GM23338 (cell line): ENCODE data around the gene GNAO1. TPM values are rescaled to one million over a fixed set of nuclear protein-coding genes. Genes with fewer than 3 reads are reported as not detected.

Experiments
- ATAC-seq: fragments of 200-7000 bp; cut with Tn5 transposase; 3 replicates; pipeline ENCODE4 v1.9.1; 2020
- DNase-seq: peaks from one replicate; pipeline ENCODE4 v3.0.0-alpha.2; 2015; ENCODE audit warnings: low spot score
- H2AFZ ChIP-seq: fragments of 200-600 bp; sonication (generic); 2 replicates; pipeline ENCODE4 v1.8.0; 2016; ENCODE audit warnings: antibody characterized with exemption, mild to moderate bottlenecking, moderate library complexity
- H3F3A ChIP-seq: fragments of 200-600 bp; sonication (generic); replicated peaks from 2 replicates; pipeline ENCODE4 v1.8.0; 2017; ENCODE audit warnings: antibody characterized with exemption, mixed run types, low read depth
- H3K27ac ChIP-seq: fragments of 200-600 bp; sonication (generic); 2 replicates; pipeline ENCODE4 v1.6.1; 2016; ENCODE audit warnings: low read depth
- H3K27me3 ChIP-seq: fragments of 200-600 bp; sonication (generic); 2 replicates; pipeline ENCODE4 v1.8.0; 2016; ENCODE audit warnings: mild to moderate bottlenecking, mixed run types, moderate library complexity; ENCODE audit not compliant: insufficient read depth
- H3K36me3 ChIP-seq: fragments of 200-600 bp; sonication (generic); 2 replicates; pipeline ENCODE4 v1.8.0; 2016; ENCODE audit warnings: mild to moderate bottlenecking; ENCODE audit not compliant: insufficient read depth
- H3K4me1 ChIP-seq: fragments of 200-600 bp; sonication (generic); 2 replicates; pipeline ENCODE4 v1.8.0; 2016; ENCODE audit warnings: mild to moderate bottlenecking, moderate library complexity; ENCODE audit not compliant: insufficient read depth
- H3K4me2 ChIP-seq: fragments of 200-600 bp; sonication (generic); 2 replicates; pipeline ENCODE4 v1.7.1; 2017; ENCODE audit warnings: mixed run types
- H3K4me3 ChIP-seq: fragments of 200-600 bp; sonication (generic); 2 replicates; pipeline ENCODE4 v1.6.1; 2016; ENCODE audit warnings: mixed run types
- H3K79me2 ChIP-seq: fragments of 200-600 bp; sonication (generic); replicated peaks from 2 replicates; pipeline ENCODE4 v1.8.0; 2017; ENCODE audit warnings: mild to moderate bottlenecking; ENCODE audit not compliant: insufficient read depth
- H3K9me2 ChIP-seq: fragments of 200-600 bp; sonication (generic); 2 replicates; pipeline ENCODE4 v1.8.0; 2017; ENCODE audit not compliant: insufficient read depth
- H4K20me1 ChIP-seq: fragments of 200-600 bp; sonication (generic); replicated peaks from 2 replicates; pipeline ENCODE4 v1.8.0; 2017; ENCODE audit warnings: mild to moderate bottlenecking; ENCODE audit not compliant: insufficient read depth
- H3K27ac Mint-ChIP-seq: 2 replicates; pipeline ENCODE4 v1.8.0; 2020; ENCODE audit warnings: inconsistent platforms, mild to moderate bottlenecking, moderate library complexity, mixed read lengths
- H3K27me3 Mint-ChIP-seq: 3 replicates; pipeline ENCODE4 v1.8.0; 2022; ENCODE audit warnings: low read depth, mild to moderate bottlenecking, moderate library complexity, mixed read lengths, inconsistent platforms; ENCODE audit not compliant: insufficient read depth, poor library complexity
- H3K36me3 Mint-ChIP-seq: 3 replicates; pipeline ENCODE4 v1.8.0; 2021; ENCODE audit warnings: low read depth, mild to moderate bottlenecking, inconsistent platforms, moderate library complexity, mixed read lengths
- H3K4me1 Mint-ChIP-seq: 3 replicates; pipeline ENCODE4 v1.8.0; 2020; ENCODE audit warnings: mild to moderate bottlenecking, inconsistent platforms, mixed read lengths
- H3K4me3 Mint-ChIP-seq: 3 replicates; pipeline ENCODE4 v1.8.0; 2021; ENCODE audit warnings: moderate library complexity, mild to moderate bottlenecking, inconsistent platforms, mixed read lengths
- H3K9me3 Mint-ChIP-seq: 3 replicates; pipeline ENCODE4 v1.8.0; 2020; ENCODE audit warnings: moderate library complexity, mild to moderate bottlenecking, inconsistent platforms, mixed read lengths
- CTCF ChIP-seq, 2 experiments: fragments of 200-600 bp in 1 of 2; sonication (generic) in 1 of 2; conservative IDR thresholded peaks; 2 replicates each; pipeline versions ENCODE4 v1.5.1 to v1.6.1; 2016 to 2017; ENCODE audit warnings: antibody characterized with exemption in 2 of 2, low read depth in 2 of 2, mild to moderate bottlenecking in 2 of 2, moderate library complexity in 1 of 2
- EZH2phosphoT487 ChIP-seq: fragments of 200-600 bp; sonication (generic); IDR thresholded peaks from one replicate; pipeline ENCODE4 v1.8.1; 2018; ENCODE audit warnings: antibody characterized with exemption; ENCODE audit not compliant: unreplicated experiment
- NANOG ChIP-seq: IDR thresholded peaks from 2 replicates; pipeline ENCODE4 v1.6.1; 2016; ENCODE audit warnings: antibody characterized with exemption, borderline replicate concordance
- POLR2AphosphoS5 ChIP-seq: IDR thresholded peaks from 2 replicates; pipeline ENCODE4 v1.6.1; 2016; ENCODE audit warnings: antibody characterized with exemption, low read depth
- REST ChIP-seq: IDR thresholded peaks from one replicate; pipeline ENCODE4 v1.6.1; 2018; ENCODE audit warnings: antibody characterized with exemption; ENCODE audit not compliant: unreplicated experiment
- STAT1 ChIP-seq: IDR thresholded peaks from one replicate; pipeline ENCODE4 v1.6.1; 2016; ENCODE audit warnings: antibody characterized with exemption; ENCODE audit not compliant: unreplicated experiment
- ZNF114 ChIP-seq: fragments of 250-450 bp; sonication (Bioruptor Pico); IDR thresholded peaks from 2 replicates; pipeline ENCODE4 v1.5.0; 2020; ENCODE audit warnings: mild to moderate bottlenecking, moderate library complexity
- ZNF462 ChIP-seq: fragments of 250-450 bp; sonication (Bioruptor Pico); IDR thresholded peaks from 2 replicates; pipeline ENCODE4 v1.5.0; 2020; ENCODE audit warnings: mild to moderate bottlenecking, moderate library complexity
- polyA plus RNA-seq: library from polyadenylated mRNA; unstranded; fragments of >200 nt; fragmentation: Nextera tagmentation; extraction: Ambion mirVana; gene quantifications from 2 replicates; pipeline ENCODE4 v1.2.1, GENCODE V29; 2016
- total RNA-seq: library from RNA; depleted of rRNA; stranded (reverse); fragments of >200 nt; shearing (Covaris generic); gene quantifications from 2 replicates; pipeline ENCODE4 v1.2.3, GENCODE V29; 2014

Gene GNAO1
- total and polyA plus RNA-seq, 2 experiments from 2014 or later = 6.5 to 24.8 TPM

- no peak for TF ChIP-seq ZNF462
- TF ChIP-seq POLR2AphosphoS5 = no peak
- TF ChIP-seq EZH2phosphoT487 = no peak
- no peak for TF ChIP-seq STAT1
- TF ChIP-seq CTCF (conservative IDR thresholded peaks at IDR 0.05; ENCODE audit: low read depth in 2 of 2) = no peak
These were observed 73.9 kb downstream of the GNAO1 start (continued) for GRCh38 chr16:56265184-56265583.

DNA sequence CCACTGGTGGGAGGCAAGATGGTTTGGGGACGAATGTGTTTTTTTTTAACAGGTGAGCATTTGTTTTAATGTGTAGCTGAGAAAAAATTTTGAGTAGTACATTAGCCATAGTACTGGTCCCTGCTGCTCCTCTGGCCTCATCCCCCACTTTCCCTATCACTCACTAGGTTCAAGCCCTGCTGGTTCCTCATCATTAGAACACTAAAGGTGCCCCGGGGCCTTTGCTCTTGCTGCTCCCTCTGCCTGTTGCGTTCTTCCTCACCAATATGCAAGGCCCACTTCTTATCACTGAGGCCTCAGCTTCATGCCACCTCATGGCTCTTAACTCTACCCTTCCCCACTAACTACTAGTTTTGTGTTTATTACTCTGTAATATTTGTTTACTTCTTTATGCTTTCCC lies 74.5 kb downstream of the GNAO1 start:
- no peak overlapping the region for H2AFZ ChIP-seq
- no peaks in the 10 kb centered on the region for H4K20me1 ChIP-seq
- Mint-ChIP-seq H3K36me3 (peaks cover 2% of the 10 kb centered on the region; the same call in 1 of the 3 replicates), H3K4me1 (peaks cover 28% of the 10 kb centered on the region), H3K27ac (no peak overlapping the region; the same call in 1 of the 2 replicates), H3K27me3 (peaks cover 11% of the 10 kb centered on the region), H3K4me3 (no peak overlapping the region), H3K9me3 (peaks cover under 1% of the 10 kb centered on the region; the same call in 1 of the 3 replicates)
- H3F3A ChIP-seq = no peaks in the 10 kb centered on the region
- no peaks in the 10 kb centered on the region for H3K27me3 ChIP-seq
- H3K4me1 ChIP-seq = peaks cover 10% of the 10 kb centered on the region; the same call in 1 of the 2 replicates
- H3K9me2 ChIP-seq = peaks cover 5% of the 10 kb centered on the region; the same call in 1 of the 2 replicates
- no peak overlapping the region for H3K27ac ChIP-seq
- ATAC-seq (no peak), DNase-seq (no peak)
- H3K36me3 ChIP-seq = no peaks in the 10 kb centered on the region
- H3K79me2 ChIP-seq = no peaks in the 10 kb centered on the region
- no peak overlapping the region for H3K4me2 ChIP-seq
- H3K4me3 ChIP-seq = no peak overlapping the region
- no peak for TF ChIP-seq STAT1
- TF ChIP-seq REST = no peak
- TF ChIP-seq ZNF114 (CRISPR knock-in tag) = no peak
- TF ChIP-seq NANOG = no peak
- TF ChIP-seq EZH2phosphoT487 = no peak
